IPS DF 19.7 (cell line): Measurements from ENCODE around the gene MAOA.
"Not testable (repeated sequence)": the region's sequence is repeated elsewhere in the genome, so short reads cannot be mapped to it uniquely, and the experiment has no call there.

Source experiments
- DNase-seq: peaks from one replicate; pipeline ENCODE4 v3.0.0-alpha.2; 2013; ENCODE audit warnings: low read depth, low spot score

The MAOA gene

GRCh38 chrX:43663173-43663572 lies 7.1 kb downstream of the MAOA start:
- no peak for DNase-seq

- no peak for DNase-seq
These were observed 8.2 kb downstream of the MAOA start for GRCh38 chrX:43664258-43664657.

- no peak for DNase-seq
These were observed 8.6 kb downstream of the MAOA start for GRCh38 chrX:43664708-43665107.

GRCh38 chrX:43666311-43666912 lies 10.3 kb downstream of the MAOA start:
- DNase-seq, result no peak

- DNase-seq, result not testable (repeated sequence)
These were observed 20.0 kb downstream of the MAOA start for GRCh38 chrX:43675965-43676628.

GRCh38 chrX:43676971-43677572 lies 21.0 kb downstream of the MAOA start:
- DNase-seq, result no peak

GRCh38 chrX:43677993-43678392 lies 21.9 kb downstream of the MAOA start:
- no peak for DNase-seq

GRCh38 chrX:43679058-43679457 lies 23.0 kb downstream of the MAOA start:
- no peak for DNase-seq

GRCh38 chrX:43679778-43680177 lies 23.7 kb downstream of the MAOA start:
- no peak for DNase-seq

GRCh38 chrX:43682726-43683125 lies 26.6 kb downstream of the MAOA start:
- DNase-seq, result no peak

- DNase-seq, result no peak
These were observed 29.1 kb downstream of the MAOA start for GRCh38 chrX:43685221-43685620.

GRCh38 chrX:43688586-43688985 lies 32.5 kb downstream of the MAOA start:
- DNase-seq, result no peak

- no peak for DNase-seq
These were observed 37.7 kb downstream of the MAOA start for GRCh38 chrX:43693602-43694406.

- DNase-seq, result no peak
These were observed 43.4 kb downstream of the MAOA start for GRCh38 chrX:43699475-43699874.

GRCh38 chrX:43702079-43702524 lies 46.0 kb downstream of the MAOA start:
- DNase-seq, result no peak

GRCh38 chrX:43702660-43703059 lies 46.6 kb downstream of the MAOA start:
- no peak for DNase-seq

- DNase-seq, result no peak
These were observed 47.2 kb downstream of the MAOA start for GRCh38 chrX:43703211-43703791.

- no peak for DNase-seq
These were observed 50.8 kb downstream of the MAOA start for GRCh38 chrX:43706786-43707370.

GRCh38 chrX:43707812-43708548 lies 51.9 kb downstream of the MAOA start:
- no peak for DNase-seq

GRCh38 chrX:43716144-43716543 lies 60.0 kb downstream of the MAOA start:
- DNase-seq, result no peak

- no peak for DNase-seq
These were observed 60.6 kb downstream of the MAOA start for GRCh38 chrX:43716696-43717095.
